Loucy (cell line): ENCODE measurements around the gene AWAT2.
"Not testable (repeated sequence)": the region's sequence is repeated elsewhere in the genome, so short reads cannot be mapped to it uniquely, and the experiment has no call there.

Experiments used
- H2AFZ ChIP-seq: fragments of 200-600 bp; sonication (generic); 2 replicates; pipeline ENCODE4 v1.6.0; 2016; ENCODE audit warnings: antibody characterized with exemption, mild to moderate bottlenecking, low read length, moderate library complexity
- H3F3A ChIP-seq: fragments of 200-600 bp; 2 replicates; pipeline ENCODE4 v1.6.0; 2016; ENCODE audit warnings: antibody characterized with exemption, low read depth, mild to moderate bottlenecking
- H3K27me3 ChIP-seq: fragments of 200-600 bp; sonication (generic); 2 replicates; pipeline ENCODE4 v1.6.1; 2014; ENCODE audit warnings: low read length, mild to moderate bottlenecking; ENCODE audit not compliant: insufficient read depth, poor library complexity, severe bottlenecking
- H3K36me3 ChIP-seq: fragments of 200-600 bp; sonication (generic); 2 replicates; pipeline ENCODE4 v1.6.1; 2016; ENCODE audit warnings: low read length; ENCODE audit not compliant: insufficient read depth
- H3K4me1 ChIP-seq: fragments of 200-600 bp; sonication (generic); 2 replicates; pipeline ENCODE4 v1.5.1; 2014; ENCODE audit warnings: low read length, mild to moderate bottlenecking; ENCODE audit not compliant: insufficient read depth, poor library complexity, severe bottlenecking
- H3K4me2 ChIP-seq: fragments of 200-600 bp; sonication (generic); 2 replicates; pipeline ENCODE4 v1.6.0; 2014; ENCODE audit warnings: antibody characterized with exemption, low read length, low read depth, mild to moderate bottlenecking; ENCODE audit not compliant: poor library complexity, severe bottlenecking
- H3K4me3 ChIP-seq: fragments of 200-600 bp; sonication (generic); 2 replicates; pipeline ENCODE4 v1.5.1; 2014; ENCODE audit warnings: low read length, mild to moderate bottlenecking, mixed read lengths; ENCODE audit not compliant: poor library complexity, severe bottlenecking
- H3K79me2 ChIP-seq: fragments of 200-600 bp; sonication (generic); 2 replicates; pipeline ENCODE4 v1.6.1; 2014; ENCODE audit warnings: low read length; ENCODE audit not compliant: insufficient read depth
- H3K9ac ChIP-seq: fragments of 200-600 bp; sonication (generic); 2 replicates; pipeline ENCODE4 v1.6.0; 2014; ENCODE audit warnings: mild to moderate bottlenecking, low read depth, low read length, moderate library complexity; ENCODE audit not compliant: poor library complexity, severe bottlenecking
- H3K9me2 ChIP-seq: fragments of 200-600 bp; sonication (generic); replicated peaks from 2 replicates; pipeline ENCODE4 v1.6.1; 2016; ENCODE audit warnings: low read depth, low read length, mixed read lengths
- H3K9me3 ChIP-seq: fragments of 200-600 bp; sonication (generic); 2 replicates; pipeline ENCODE4 v1.6.1; 2014; ENCODE audit warnings: mild to moderate bottlenecking, antibody characterized with exemption, low read length, low read depth; ENCODE audit not compliant: insufficient read depth
- H4K20me1 ChIP-seq: fragments of 200-600 bp; sonication (generic); 2 replicates; pipeline ENCODE4 v1.6.0; 2014; ENCODE audit warnings: antibody characterized with exemption, low read length, mild to moderate bottlenecking; ENCODE audit not compliant: insufficient read depth, poor library complexity, severe bottlenecking
- EZH2phosphoT487 ChIP-seq: fragments of 200-600 bp; IDR thresholded peaks from 2 replicates; pipeline ENCODE4 v1.6.1; 2018; ENCODE audit warnings: antibody characterized with exemption, mild to moderate bottlenecking, moderate library complexity, borderline replicate concordance
- TF ChIP-seq, protein P1 (sequence below): fragments of 200-600 bp; sonication (generic); conservative IDR thresholded peaks from 2 replicates; pipeline ENCODE4 v1.5.1; 2014; ENCODE audit warnings: mild to moderate bottlenecking, antibody characterized with exemption, low read length

AWAT2 gene

GRCh38 chrX:70001269-70001668, 48.5 kb downstream of the AWAT2 start:
- H3K9me2 ChIP-seq = no peaks in the 10 kb centered on the region
- no peaks in the 10 kb centered on the region for H3K4me1 ChIP-seq
- H3F3A ChIP-seq = no peaks in the 10 kb centered on the region
- H3K4me2 ChIP-seq = no peak overlapping the region
- H4K20me1 ChIP-seq = no peaks in the 10 kb centered on the region
- H2AFZ ChIP-seq = no peak overlapping the region
- H3K36me3 ChIP-seq = no peaks in the 10 kb centered on the region
- TF ChIP-seq, protein P1, sequence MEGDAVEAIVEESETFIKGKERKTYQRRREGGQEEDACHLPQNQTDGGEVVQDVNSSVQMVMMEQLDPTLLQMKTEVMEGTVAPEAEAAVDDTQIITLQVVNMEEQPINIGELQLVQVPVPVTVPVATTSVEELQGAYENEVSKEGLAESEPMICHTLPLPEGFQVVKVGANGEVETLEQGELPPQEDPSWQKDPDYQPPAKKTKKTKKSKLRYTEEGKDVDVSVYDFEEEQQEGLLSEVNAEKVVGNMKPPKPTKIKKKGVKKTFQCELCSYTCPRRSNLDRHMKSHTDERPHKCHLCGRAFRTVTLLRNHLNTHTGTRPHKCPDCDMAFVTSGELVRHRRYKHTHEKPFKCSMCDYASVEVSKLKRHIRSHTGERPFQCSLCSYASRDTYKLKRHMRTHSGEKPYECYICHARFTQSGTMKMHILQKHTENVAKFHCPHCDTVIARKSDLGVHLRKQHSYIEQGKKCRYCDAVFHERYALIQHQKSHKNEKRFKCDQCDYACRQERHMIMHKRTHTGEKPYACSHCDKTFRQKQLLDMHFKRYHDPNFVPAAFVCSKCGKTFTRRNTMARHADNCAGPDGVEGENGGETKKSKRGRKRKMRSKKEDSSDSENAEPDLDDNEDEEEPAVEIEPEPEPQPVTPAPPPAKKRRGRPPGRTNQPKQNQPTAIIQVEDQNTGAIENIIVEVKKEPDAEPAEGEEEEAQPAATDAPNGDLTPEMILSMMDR = no peak
- no peak for TF ChIP-seq EZH2phosphoT487
- no peaks in the 10 kb centered on the region for H3K9me3 ChIP-seq
- H3K4me3 ChIP-seq = no peak overlapping the region
- H3K9ac ChIP-seq = no peak overlapping the region
- no peaks in the 10 kb centered on the region for H3K27me3 ChIP-seq
- no peaks in the 10 kb centered on the region for H3K79me2 ChIP-seq

GRCh38 chrX:69998299-69998698, 51.4 kb downstream of the AWAT2 start:
- not testable (repeated sequence) for H3K9me3 ChIP-seq, H3K79me2 ChIP-seq, H3K36me3 ChIP-seq, H3K9ac ChIP-seq, H3K4me3 ChIP-seq, H3K27me3 ChIP-seq, H3K9me2 ChIP-seq, H2AFZ ChIP-seq, H3K4me1 ChIP-seq, H4K20me1 ChIP-seq, H3K4me2 ChIP-seq, H3F3A ChIP-seq

- Histone ChIP-seq H4K20me1 (no peaks in the 10 kb centered on the region), H3K27me3 (no peaks in the 10 kb centered on the region)
- TF ChIP-seq EZH2phosphoT487 = no peak
- TF ChIP-seq, protein P1 = no peak
These were observed 53.6 kb downstream of the AWAT2 start for GRCh38 chrX:69996113-69996468.

GRCh38 chrX:69995362-69996112, 54.2 kb downstream of the AWAT2 start:
- no peaks in the 10 kb centered on the region for H3K9me2 ChIP-seq
- H3F3A ChIP-seq = no peaks in the 10 kb centered on the region
- no peaks in the 10 kb centered on the region for H3K9me3 ChIP-seq
- no peak overlapping the region for H2AFZ ChIP-seq
- no peaks in the 10 kb centered on the region for H4K20me1 ChIP-seq
- H3K4me3 ChIP-seq = no peak overlapping the region
- no peak overlapping the region for H3K9ac ChIP-seq
- no peaks in the 10 kb centered on the region for H3K27me3 ChIP-seq
- no peaks in the 10 kb centered on the region for H3K79me2 ChIP-seq
- no peak overlapping the region for H3K4me2 ChIP-seq
- H3K4me1 ChIP-seq = no peaks in the 10 kb centered on the region
- H3K36me3 ChIP-seq = no peaks in the 10 kb centered on the region
- TF ChIP-seq EZH2phosphoT487 = no peak
- TF ChIP-seq, protein P1 = no peak

More at GRCh38 chrX:69996113-69996468, 53.6 kb downstream of the AWAT2 start:
- H3K9ac ChIP-seq = no peak overlapping the region
- H2AFZ ChIP-seq = no peak overlapping the region
- no peaks in the 10 kb centered on the region for H3K36me3 ChIP-seq
- H3K9me3 ChIP-seq = no peaks in the 10 kb centered on the region
- no peak overlapping the region for H3K4me2 ChIP-seq
- no peaks in the 10 kb centered on the region for H3F3A ChIP-seq
- H3K4me3 ChIP-seq = no peak overlapping the region
- no peaks in the 10 kb centered on the region for H3K4me1 ChIP-seq
- H3K9me2 ChIP-seq = no peaks in the 10 kb centered on the region
- no peaks in the 10 kb centered on the region for H3K79me2 ChIP-seq
